HG02884 (cell line): ENCODE results near the gene SFI1.
"Not testable (repeated sequence)": the region's sequence is repeated elsewhere in the genome, so short reads cannot be mapped to it uniquely, and the experiment has no call there.

Experiments
- ATAC-seq: cut with Tn5 transposase; IDR thresholded peaks from one replicate; pipeline ENCODE4 v1.9.1; 2021; ENCODE audit warnings: mild to moderate bottlenecking, moderate library complexity; ENCODE audit not compliant: unreplicated experiment

The SFI1 gene

GRCh38 chr22:31630331-31631329 is 134.3 kb downstream of the SFI1 start:
- no peak for ATAC-seq

GRCh38 chr22:31631436-31631835 is 135.1 kb downstream of the SFI1 start:
- no peak for ATAC-seq

- no peak for ATAC-seq
These were observed 139.4 kb downstream of the SFI1 start for GRCh38 chr22:31635638-31636306.

- ATAC-seq: no peak
These were observed 141.1 kb downstream of the SFI1 start for GRCh38 chr22:31637447-31637890.

GRCh38 chr22:31637891-31638618 is 141.7 kb downstream of the SFI1 start:
- no peak for ATAC-seq

GRCh38 chr22:31639436-31640039 is 143.2 kb downstream of the SFI1 start:
- ATAC-seq: no peak

- ATAC-seq: no peak
These were observed 150.1 kb downstream of the SFI1 start for GRCh38 chr22:31646186-31647019.

GRCh38 chr22:31647066-31647465 is 150.7 kb downstream of the SFI1 start:
- ATAC-seq: no peak

GRCh38 chr22:31647523-31648320 is 151.4 kb downstream of the SFI1 start:
- ATAC-seq: no peak

- ATAC-seq: no peak
These were observed 154.1 kb downstream of the SFI1 start for GRCh38 chr22:31650391-31650790.

- no peak for ATAC-seq
These were observed 155.3 kb downstream of the SFI1 start for GRCh38 chr22:31651664-31652063.

GRCh38 chr22:31652088-31652487 is 155.8 kb downstream of the SFI1 start:
- no peak for ATAC-seq

GRCh38 chr22:31652911-31653684 is 156.8 kb downstream of the SFI1 start:
- ATAC-seq: no peak

GRCh38 chr22:31653944-31654343 is 157.6 kb downstream of the SFI1 start:
- ATAC-seq: no peak

GRCh38 chr22:31654408-31654807 is 158.1 kb downstream of the SFI1 start:
- ATAC-seq: no peak

GRCh38 chr22:31659246-31659645 is 162.9 kb downstream of the SFI1 start:
- no peak for ATAC-seq

- ATAC-seq: not testable (repeated sequence)
These were observed 164.6 kb downstream of the SFI1 start for GRCh38 chr22:31660860-31661341.
